K562 (cell line): ENCODE data around the gene MAN2A1. TPM values are rescaled to one million over a fixed set of nuclear protein-coding genes. Genes with fewer than 3 reads are reported as not detected.
A peak's percentile ranks its signal among the peaks of the same experiment; 100 is the strongest.

Source experiments
- ATAC-seq: fragments of 200-7000 bp; cut with Tn5 transposase; 3 replicates; pipeline ENCODE4 v1.9.1; 2020; ENCODE audit warnings: moderate library complexity
- BruUV-seq: library from RNA; stranded (reverse); fragments of 400-500 nt; replicated peaks from 2 replicates; lab custom pipeline; 2021; lab: Mats Ljungman, UMichigan
- CTCF ChIA-PET: fragments of 300-600 bp; formaldehyde crosslinking; extraction: SDS; loops from one replicate; lab custom pipeline; 2021; ENCODE audit warnings: low intra/inter-chr PET ratio; lab: Yijun Ruan, JAX
- POLR2A ChIA-PET: fragments of 300-600, 350-650 bp; sonication (Branson Sonifier 250); formaldehyde crosslinking; extraction: SDS; loops from one replicate; lab custom pipeline; 2021; ENCODE audit warnings: antibody characterized with exemption, inconsistent platforms; lab: Yijun Ruan, JAX
- DNase-seq, 4 experiments: peaks; one replicate each; pipeline versions ENCODE4 v3.0.0 to v3.0.0-alpha.2; 2011 to 2018; ENCODE audit warnings: low spot score in 3 of 4, mixed read lengths in 3 of 4; ENCODE audit errors: extremely low read depth in 1 of 4
- FAIRE-seq: peaks from 2 replicates; lab custom pipeline; 2011; peaks lifted over from hg19 to GRCh38; lab: Jason Lieb, UNC
- H2AFZ ChIP-seq: 2 replicates; pipeline ENCODE4 v1.6.0; 2011; ENCODE audit warnings: low read depth, low read length, control low read depth, inconsistent platforms
- H3K27ac ChIP-seq: fragments of 200-600 bp; 3 replicates; pipeline ENCODE4 v1.8.0; 2011; ENCODE audit warnings: low read depth, mild to moderate bottlenecking, control low read depth, inconsistent platforms, low read length, moderate library complexity, mixed read lengths; ENCODE audit errors: extremely low read depth
- H3K27me3 ChIP-seq, 2 experiments: fragments of 300-600 bp in 1 of 2; 2 replicates in 1 of 2; 3 replicates in 1 of 2; pipeline versions ENCODE4 v1.6.0 to v1.8.0; 2011; ENCODE audit warnings: inconsistent platforms in 2 of 2, low read length in 2 of 2, mild to moderate bottlenecking in 1 of 2, mixed read lengths in 1 of 2, moderate library complexity in 1 of 2; ENCODE audit not compliant: control insufficient read depth in 2 of 2, insufficient read depth in 2 of 2
- H3K36me3 ChIP-seq: fragments of 300-600 bp; 3 replicates; pipeline ENCODE4 v1.8.0; 2011; ENCODE audit warnings: mild to moderate bottlenecking, low read length, inconsistent platforms; ENCODE audit not compliant: control insufficient read depth, insufficient read depth
- H3K4me1 ChIP-seq, 2 experiments: fragments of 200-600 bp in 1 of 2; replicated peaks in 1 of 2; 2 replicates in 1 of 2; 3 replicates in 1 of 2; pipeline versions ENCODE4 v1.5.1 to v1.8.0; 2011; ENCODE audit warnings: inconsistent platforms in 2 of 2, low read length in 2 of 2, mild to moderate bottlenecking in 1 of 2, mixed read lengths in 1 of 2, moderate library complexity in 1 of 2; ENCODE audit not compliant: control insufficient read depth in 2 of 2, insufficient read depth in 2 of 2
- H3K4me2 ChIP-seq: 2 replicates; pipeline ENCODE4 v1.6.1; 2011; ENCODE audit warnings: low read length, control low read depth, inconsistent platforms, mixed read lengths; ENCODE audit not compliant: insufficient read depth
- H3K4me3 ChIP-seq: fragments of 200-600 bp; sonication (generic), shearing (Covaris generic); 2 replicates; pipeline ENCODE4 v1.5.1; 2016; ENCODE audit warnings: control low read depth, inconsistent platforms
- H3K79me2 ChIP-seq: fragments of 200-600 bp; 3 replicates; pipeline ENCODE4 v1.8.0; 2011; ENCODE audit warnings: low read length, inconsistent platforms; ENCODE audit not compliant: control insufficient read depth, insufficient read depth
- H3K9ac ChIP-seq, 2 experiments: 2 replicates each; pipeline versions ENCODE4 v1.6.0 to v1.6.1; 2011; ENCODE audit warnings: low read depth in 2 of 2, low read length in 2 of 2, control low read depth in 1 of 2, inconsistent platforms in 1 of 2, mild to moderate bottlenecking in 1 of 2, mixed read lengths in 1 of 2; ENCODE audit not compliant: insufficient read depth in 1 of 2
- H3K9me1 ChIP-seq: one replicate; pipeline ENCODE4 v1.6.0; 2011; ENCODE audit warnings: inconsistent platforms, mild to moderate bottlenecking, low read length, moderate library complexity; ENCODE audit not compliant: control insufficient read depth, insufficient read depth
- H3K9me3 ChIP-seq: replicated peaks from 2 replicates; pipeline ENCODE4 v1.5.1; 2011; ENCODE audit warnings: low read depth, low read length, inconsistent platforms; ENCODE audit not compliant: control insufficient read depth, insufficient read depth
- H4K20me1 ChIP-seq: replicated peaks from 2 replicates; pipeline ENCODE4 v1.6.1; 2011; ENCODE audit warnings: low read length, inconsistent platforms, mixed read lengths; ENCODE audit not compliant: control insufficient read depth, insufficient read depth
- C11orf30 ChIP-seq: fragments of 450-650 bp; IDR thresholded peaks from 2 replicates; pipeline ENCODE4 v1.6.1; 2016; ENCODE audit warnings: low read depth, mild to moderate bottlenecking
- ELF2 ChIP-seq: fragments of 250-450 bp; sonication (Bioruptor Pico); IDR thresholded peaks from 2 replicates; pipeline ENCODE4 v1.5.0; 2021; ENCODE audit warnings: mild to moderate bottlenecking
- HEY1 ChIP-seq: fragments of 250-450 bp; sonication (Bioruptor Pico); IDR thresholded peaks from 2 replicates; pipeline ENCODE4 v1.5.0; 2020; ENCODE audit warnings: mild to moderate bottlenecking, moderate library complexity, borderline replicate concordance
- MAFG ChIP-seq: fragments of 450-650 bp; conservative IDR thresholded peaks from 2 replicates; pipeline ENCODE4 v1.6.1; 2016; ENCODE audit warnings: missing genetic modification characterization, missing compliant biosample characterization
- RFX1 ChIP-seq: fragments of 450-650 bp; IDR thresholded peaks from 2 replicates; pipeline ENCODE4 v1.6.1; 2016; ENCODE audit warnings: mild to moderate bottlenecking, moderate library complexity
- TSHZ1 ChIP-seq: fragments of 250-450 bp; sonication (Bioruptor Pico); IDR thresholded peaks from 2 replicates; pipeline ENCODE4 v1.4.0; 2020; ENCODE audit warnings: mild to moderate bottlenecking, moderate library complexity
- ZNF316 ChIP-seq: fragments of 450-650 bp; IDR thresholded peaks from 2 replicates; pipeline ENCODE4 v1.6.1; 2016
- WGBS: fragments of 100-300 bp; shearing (Covaris generic); methylation state at CpG from one replicate; pipeline ENCODE4 v1.1.6; 2016; ENCODE audit warnings: low coverage, mixed read lengths; ENCODE audit not compliant: insufficient coverage; ENCODE audit errors: missing lambda C conversion rate; 5-methylcytosine and 5-hydroxymethylcytosine counted together
- in situ Hi-C: fragments of 300-500 bp; cut with MboI; formaldehyde crosslinking; loops from 4 replicates; pipeline ENCODE4 v1.15.0; 2018; ENCODE audit warnings: inconsistent platforms, mixed read lengths
- intact Hi-C: fragments of 100-400 bp; cut with micrococcal nuclease; formaldehyde crosslinking; loops from 2 replicates; pipeline ENCODE4 v1.14.2; 2022
- polyA plus RNA-seq, 8 experiments: library from polyadenylated mRNA; depleted of rRNA in 4 of 8; stranded (reverse) in 5 of 8; unstranded in 3 of 8; fragments of >200 nt; fragmentation: Nextera tagmentation in 2 of 8; fragmentation: Illumina TruSeq in 1 of 8; extraction: Ambion mirVana in 2 of 8; extraction: Trizol in 1 of 8; gene quantifications; 2 replicates each; pipeline versions ENCODE4 v1.2.1 to v1.2.3, GENCODE V29; 2011 to 2014; ENCODE audit warnings: inconsistent platforms in 1 of 8, missing spikeins in 1 of 8
- total RNA-seq, 7 experiments: library from RNA; depleted of rRNA in 6 of 7; stranded (reverse); fragments of >200 nt in 6 of 7; fragmentation: Illumina TruSeq in 2 of 7; extraction: Trizol in 2 of 7; gene quantifications; 2 replicates each; pipeline versions ENCODE4 v1.2.1 to v1.2.3, GENCODE V29; 2011 to 2021; ENCODE audit warnings: low replicate concordance in 1 of 7
- TF ChIP-seq, protein P1 (sequence below): fragments of 250-450 bp; sonication (Bioruptor Pico); IDR thresholded peaks from 2 replicates; pipeline ENCODE4 v1.8.0; 2021; ENCODE audit warnings: moderate library complexity, mild to moderate bottlenecking, inconsistent platforms
- TF ChIP-seq, protein P2 (sequence below), 2 experiments: fragments of 450-650 bp in 1 of 2; sonication (generic) in 1 of 2; formaldehyde crosslinking in 1 of 2; IDR thresholded peaks in 1 of 2; conservative IDR thresholded peaks in 1 of 2; 2 replicates each; pipeline versions ENCODE4 v1.6.1 to v1.8.1; 2016 to 2023; ENCODE audit warnings: mild to moderate bottlenecking in 2 of 2, moderate library complexity in 2 of 2, inconsistent platforms in 1 of 2, missing genetic modification reagents in 1 of 2

MAN2A1 gene
- total and polyA plus RNA-seq, 9 of the 15 experiments (the other 6 are each of a cell fraction or from before 2014, with no cell fraction given): 5.2 to 32.0 (median 19.8) TPM

DNA sequence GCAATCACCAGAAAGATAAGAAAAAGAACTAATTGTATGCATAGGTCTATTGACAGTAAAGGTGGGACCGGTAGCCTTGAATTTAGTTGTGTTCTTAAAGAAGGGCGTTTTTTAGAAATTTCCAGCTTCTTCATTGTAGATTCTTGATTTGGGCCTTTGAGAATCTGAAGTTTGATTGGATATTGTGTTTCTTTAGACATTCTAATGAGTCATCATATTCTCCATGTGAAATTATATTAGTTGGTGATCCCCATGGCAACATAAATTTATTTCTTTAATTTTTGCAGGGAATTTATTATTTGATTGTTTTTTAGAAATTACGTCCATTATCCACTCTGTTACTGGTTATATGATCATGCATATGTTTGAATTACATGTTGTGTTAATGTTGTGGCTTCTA lies 63.6 kb downstream of the MAN2A1 start:
- no TSS peak for BruUV-seq
- DNase-seq: no peak
- in situ Hi-C loops: no loop called here
- no peak overlapping the region for H3K9ac ChIP-seq
- TF ChIP-seq ZNF316 (peak; percentile 85), HEY1 (no peak), RFX1 (peak; percentile 17; the same call in 1 of the 2 replicates), TSHZ1 (CRISPR knock-in tag) (no peak), ELF2 (CRISPR knock-in tag) (no peak), MAFG (tag) (peak; percentile 67), C11orf30 (peak; percentile 69)
- TF ChIP-seq, protein P1, sequence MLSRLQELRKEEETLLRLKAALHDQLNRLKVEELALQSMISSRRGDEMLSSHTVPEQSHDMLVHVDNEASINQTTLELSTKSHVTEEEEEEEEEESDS (CRISPR knock-in tag): no peak
- TF ChIP-seq, protein P2, sequence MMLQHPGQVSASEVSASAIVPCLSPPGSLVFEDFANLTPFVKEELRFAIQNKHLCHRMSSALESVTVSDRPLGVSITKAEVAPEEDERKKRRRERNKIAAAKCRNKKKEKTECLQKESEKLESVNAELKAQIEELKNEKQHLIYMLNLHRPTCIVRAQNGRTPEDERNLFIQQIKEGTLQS (IDR thresholded peaks at IDR 0.05): no peak
- TF ChIP-seq, protein P2 (CRISPR knock-in tag; conservative IDR thresholded peaks at IDR 0.05): no peak
- H2AFZ ChIP-seq: no peak overlapping the region
- CTCF ChIA-PET: interaction anchor here (0.6 kb wide), 1 partner anchor 1008 kb away, joined by 3 read pairs; no protein-coding TSS in a partner anchor
- H3K4me1 ChIP-seq: peaks cover 0 to 4% of the 10 kb centered on the region in 2 experiments; a peak in 1 of 5 replicates
- H3K9me1 ChIP-seq: no peaks in the 10 kb centered on the region
- H3K9me3 ChIP-seq: no peaks in the 10 kb centered on the region
- H3K4me3 ChIP-seq: no peak overlapping the region
- FAIRE-seq: no peak
- H3K27me3 ChIP-seq: no peaks in the 10 kb centered on the region
- POLR2A ChIA-PET: interaction anchor here (1.9 kb wide), 1 partner anchor 12 kb away, joined by 6 read pairs; no protein-coding TSS in a partner anchor
- no peak overlapping the region for H3K4me2 ChIP-seq
- H3K36me3 ChIP-seq: peaks cover 12% of the 10 kb centered on the region
- ATAC-seq: no peak
- no peaks in the 10 kb centered on the region for H4K20me1 ChIP-seq
- H3K79me2 ChIP-seq: peaks cover 7% of the 10 kb centered on the region; the same call in 1 of the 3 replicates
- H3K27ac ChIP-seq: no peak overlapping the region
- 89% methylated on average over 3 of the region's 3 CpGs for WGBS
- intact Hi-C loops: no loop called here
